Lung (tissue), 12 donors: ENCODE results near the gene SND1. TPM values are rescaled to one million over a fixed set of nuclear protein-coding genes. Genes with fewer than 3 reads are reported as not detected.

ENCODE experiments used
- ATAC-seq: fragments of 200-7000 bp; cut with Tn5 transposase; one replicate; pipeline ENCODE4 v1.9.1; 2020; ENCODE audit warnings: moderate number of reproducible peaks; ENCODE audit not compliant: insufficient read depth, low FRiP score
- DNase-seq, 3 donors: peaks; one replicate each; pipeline ENCODE4 v3.0.0-alpha.2; 2013 to 2017
- H3K27ac ChIP-seq, 2 donors: one replicate each; pipeline ENCODE4 v1.5.1; 2013; ENCODE audit warnings: mild to moderate bottlenecking in 2 of 2, moderate library complexity in 2 of 2, control low read depth in 1 of 2, inconsistent platforms in 1 of 2, low read depth in 1 of 2, low read length in 1 of 2
- H3K27me3 ChIP-seq, 3 donors: one replicate each; pipeline ENCODE4 v1.5.1; 2013; ENCODE audit warnings: low read length in 2 of 3; ENCODE audit not compliant: control insufficient read depth in 3 of 3, insufficient read depth in 3 of 3
- H3K36me3 ChIP-seq, 4 donors: one replicate each; pipeline ENCODE4 v1.5.1; 2013; ENCODE audit warnings: low read length in 4 of 4, mild to moderate bottlenecking in 1 of 4, moderate library complexity in 1 of 4; ENCODE audit not compliant: control insufficient read depth in 4 of 4, insufficient read depth in 4 of 4
- H3K4me1 ChIP-seq, 5 donors: one replicate each; pipeline ENCODE4 v1.5.1; 2013; ENCODE audit warnings: low read length in 5 of 5, mild to moderate bottlenecking in 2 of 5, moderate library complexity in 1 of 5; ENCODE audit not compliant: control insufficient read depth in 5 of 5, insufficient read depth in 5 of 5
- H3K4me3 ChIP-seq: one replicate; pipeline ENCODE4 v1.5.1; 2013; ENCODE audit warnings: mild to moderate bottlenecking, control low read depth, moderate library complexity
- H3K9ac ChIP-seq, 2 donors: one replicate each; pipeline ENCODE4 v1.5.1; 2013; ENCODE audit warnings: low read length in 2 of 2, control low read depth in 1 of 2; ENCODE audit not compliant: insufficient read depth in 1 of 2
- H3K9me3 ChIP-seq, 4 donors: one replicate each; pipeline ENCODE4 v1.5.1; 2013; ENCODE audit warnings: low read length in 3 of 4, mild to moderate bottlenecking in 1 of 4, moderate library complexity in 1 of 4; ENCODE audit not compliant: control insufficient read depth in 4 of 4, insufficient read depth in 3 of 4
- CTCF ChIP-seq: IDR thresholded peaks from 2 replicates; pipeline ENCODE4 v1.5.1; 2012; ENCODE audit warnings: mild to moderate bottlenecking; ENCODE audit errors: control extremely low read depth, extremely low read depth
- WGBS, 2 donors: extraction: QIAGEN DNeasy Blood & Tissue Kit; methylation state at CpG; one replicate each; pipeline ENCODE4 v1.1.7; 2013; 5-methylcytosine and 5-hydroxymethylcytosine counted together
- polyA plus RNA-seq, 2 donors: library from polyadenylated mRNA; stranded (reverse); fragments of 200-250 nt; gene quantifications; one replicate each; pipeline ENCODE4 v1.2.1, GENCODE V29; 2013
- total RNA-seq, 2 donors: library from RNA; depleted of rRNA in 1 of 2; stranded (reverse); fragments of >200 nt in 1 of 2; gene quantifications; one replicate each; pipeline ENCODE4 v1.2.1, GENCODE V29; 2014 to 2021
- donor health status: control.
- donor health status: control.
- donor health status: Bipolar disorder and iron deficiency.
- donor health status: healthy.
- donor health status: DM: yes; HTN: yes; CAD: no.

The SND1 gene
- total and polyA plus RNA-seq, 4 donors: 94.5 to 210 (median 137) TPM

- Histone ChIP-seq H3K4me3 (no peak overlapping the region), H3K27me3 (no peaks in the 10 kb centered on the region), H3K36me3 (no peaks in the 10 kb centered on the region), H3K4me1 (peaks cover 0 to 11% (median 4%) of the 10 kb centered on the region in 5 donors), H3K9me3 (no peaks in the 10 kb centered on the region), H3K9ac (no peak overlapping the region), H3K27ac (no peak overlapping the region)
- no peak for TF ChIP-seq CTCF
- ATAC-seq (no peak), DNase-seq (no peak)
- 94 to 100% methylated on average over 1 of the region's 1 CpG for WGBS, 2 donors
Measured at GRCh38 chr7:127872122-127872521, 220.1 kb downstream of the SND1 start.

- Histone ChIP-seq H3K27me3 (no peaks in the 10 kb centered on the region), H3K9ac (no peak overlapping the region), H3K4me1 (peaks cover 0 to 11% (median 4%) of the 10 kb centered on the region in 5 donors), H3K27ac (no peak overlapping the region), H3K36me3 (no peaks in the 10 kb centered on the region), H3K9me3 (no peaks in the 10 kb centered on the region), H3K4me3 (no peak overlapping the region)
- TF ChIP-seq CTCF: no peak
- DNase-seq (peak in 1 of 3 donors; percentile 15), ATAC-seq (no peak)
- 70 to 88% methylated on average over 3 of the region's 3 CpGs for whole genome bisulfite sequencing, 2 donors
Measured at GRCh38 chr7:127873151-127873550, 221.2 kb downstream of the SND1 start.

- no peak overlapping the region for H3K27ac ChIP-seq
- WGBS, 2 donors: 73 to 90% methylated on average over 3 of the region's 3 CpGs
- H3K4me1 ChIP-seq: peaks cover 0 to 11% (median 4%) of the 10 kb centered on the region in 5 donors
- no peaks in the 10 kb centered on the region for H3K27me3 ChIP-seq
- no peak for TF ChIP-seq CTCF
- no peaks in the 10 kb centered on the region for H3K9me3 ChIP-seq
- ATAC-seq (no peak), DNase-seq (peak in 2 of 3 donors; percentile 54 to 57)
- no peak overlapping the region for H3K4me3 ChIP-seq
- H3K36me3 ChIP-seq: no peaks in the 10 kb centered on the region
- no peak overlapping the region for H3K9ac ChIP-seq
Measured at GRCh38 chr7:127873715-127874636, 222.0 kb downstream of the SND1 start.
